Endodermal cell (in vitro differentiated cells): ENCODE data around the gene LSM7. TPM values are rescaled to one million over a fixed set of nuclear protein-coding genes. Genes with fewer than 3 reads are reported as not detected.
"Not testable (repeated sequence)": the region's sequence is repeated elsewhere in the genome, so short reads cannot be mapped to it uniquely, and the experiment has no call there.

Experiments used
- DNase-seq: peaks from one replicate; pipeline ENCODE4 v3.0.0-alpha.2; 2017
- H3K27ac ChIP-seq: 2 replicates; pipeline ENCODE4 v1.5.1; 2013; ENCODE audit warnings: mild to moderate bottlenecking, low read depth, low read length, moderate library complexity
- H3K27me3 ChIP-seq: 2 replicates; pipeline ENCODE4 v1.6.1; 2013; ENCODE audit warnings: mild to moderate bottlenecking, low read length, moderate library complexity; ENCODE audit not compliant: insufficient read depth, control insufficient read depth, poor library complexity, severe bottlenecking
- H3K36me3 ChIP-seq: 2 replicates; pipeline ENCODE4 v1.7.0; 2013; ENCODE audit warnings: mild to moderate bottlenecking, low read length, moderate library complexity; ENCODE audit not compliant: control insufficient read depth, insufficient read depth
- H3K4me1 ChIP-seq: one replicate; pipeline ENCODE4 v1.7.0; 2013; ENCODE audit warnings: low read length; ENCODE audit not compliant: control insufficient read depth, insufficient read depth
- H3K4me3 ChIP-seq: 2 replicates; pipeline ENCODE4 v1.5.1; 2013; ENCODE audit warnings: mild to moderate bottlenecking, low read length, moderate library complexity
- H3K9ac ChIP-seq: 2 replicates; pipeline ENCODE4 v1.6.1; 2013; ENCODE audit warnings: mild to moderate bottlenecking, low read length, moderate library complexity; ENCODE audit not compliant: poor library complexity, severe bottlenecking; ENCODE audit errors: extremely low read depth
- H3K9me3 ChIP-seq: 2 replicates; pipeline ENCODE4 v1.6.1; 2013; ENCODE audit warnings: mild to moderate bottlenecking, low read length, moderate library complexity; ENCODE audit not compliant: control insufficient read depth
- H3K27ac Mint-ChIP-seq: 2 replicates; pipeline ENCODE4 v1.8.0; 2020; ENCODE audit warnings: mixed read lengths
- H3K27me3 Mint-ChIP-seq: 2 replicates; pipeline ENCODE4 v1.8.0; 2021; ENCODE audit warnings: mild to moderate bottlenecking, mixed read lengths; ENCODE audit not compliant: insufficient read depth
- H3K36me3 Mint-ChIP-seq: 2 replicates; pipeline ENCODE4 v1.8.0; 2020; ENCODE audit warnings: low read depth, mixed read lengths
- H3K4me1 Mint-ChIP-seq: 2 replicates; pipeline ENCODE4 v1.8.0; 2020; ENCODE audit warnings: mixed read lengths
- H3K4me3 Mint-ChIP-seq: 2 replicates; pipeline ENCODE4 v1.8.0; 2020; ENCODE audit warnings: mild to moderate bottlenecking, moderate library complexity, mixed read lengths
- H3K9me3 Mint-ChIP-seq: 2 replicates; pipeline ENCODE4 v1.8.0; 2020; ENCODE audit warnings: mild to moderate bottlenecking, mixed read lengths
- WGBS, 2 experiments: methylation state at CpG; one replicate each; pipeline versions ENCODE4 v1.1.5 to v1.1.7; 2013; ENCODE audit warnings: missing lambda C conversion rate in 2 of 2, mixed read lengths in 1 of 2; ENCODE audit not compliant: insufficient coverage in 1 of 2, insufficient read length in 1 of 2; 5-methylcytosine and 5-hydroxymethylcytosine counted together
- total RNA-seq, 2 donors: library from RNA; stranded (reverse); fragmentation: NEBNext Ultra II Directional in 1 of 2; extraction: Animal tissue kit (Norgen Biotek cat#: 25700) in 1 of 2; gene quantifications; 2 replicates in 1 of 2; 3 replicates in 1 of 2; pipeline ENCODE4 v1.2.1, GENCODE V29; 2021
- TF ChIP-seq, protein P1 (sequence below): fragments of 200-600 bp; sonication (generic); conservative IDR thresholded peaks from 2 replicates; pipeline ENCODE4 v1.5.0; 2021; ENCODE audit warnings: antibody characterized with exemption, mild to moderate bottlenecking

Gene LSM7
- total RNA-seq, 2 donors from 2014 or later, result 141 to 149 TPM

DNA sequence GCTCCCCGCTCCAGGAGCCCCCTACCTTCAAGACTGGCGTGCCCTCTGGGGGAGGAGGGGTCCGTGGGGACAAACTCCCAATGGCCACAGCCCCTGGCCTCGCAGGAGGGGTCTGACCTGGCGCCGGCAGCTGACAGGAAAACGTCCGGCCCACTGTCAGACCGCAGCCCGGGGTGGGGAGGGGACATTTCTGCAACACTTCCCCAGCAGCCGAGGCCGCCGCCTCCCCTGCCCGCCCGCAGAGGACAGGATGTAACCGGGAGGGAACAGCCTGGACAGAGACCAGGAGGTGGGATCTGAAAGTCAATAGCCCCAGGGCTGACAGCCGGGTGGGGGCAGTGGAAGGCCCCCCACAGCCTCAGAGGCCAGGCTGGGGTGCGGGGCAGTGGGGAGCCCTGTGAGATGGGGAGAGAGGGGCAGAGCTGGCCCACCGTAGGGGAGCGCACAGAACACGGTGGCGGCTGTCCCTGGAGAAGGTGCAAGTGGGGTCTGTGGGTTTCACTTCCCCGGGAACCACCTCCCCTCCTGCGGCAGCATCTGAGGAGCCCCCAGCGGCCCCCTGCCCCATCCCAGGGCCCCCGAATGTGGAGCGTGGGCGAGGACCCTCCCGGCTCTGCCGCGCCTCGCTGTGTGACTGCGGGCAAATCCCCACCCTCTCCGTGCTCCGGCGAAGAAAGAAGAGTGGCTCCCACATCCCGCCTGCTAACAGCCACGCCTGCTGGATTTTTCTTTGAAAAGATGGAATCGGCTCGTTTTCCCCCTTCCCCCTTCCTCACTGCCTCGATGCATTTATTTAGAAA, 46.1 kb downstream of the LSM7 start, which contains the start of gene PEAK3:
Gene PEAK3, minus strand, starts transcription at position 114 of the 800 bp plus-strand sequence. CDS start 1,244 bp downstream, outside the sequence.
- no peak within 1 kb of the TSS for H3K9ac ChIP-seq
- H3K4me1 ChIP-seq, result no peaks in the 10 kb centered on the region
- H3K9me3 ChIP-seq, result no peaks in the 10 kb centered on the region
- TF ChIP-seq, protein P1, sequence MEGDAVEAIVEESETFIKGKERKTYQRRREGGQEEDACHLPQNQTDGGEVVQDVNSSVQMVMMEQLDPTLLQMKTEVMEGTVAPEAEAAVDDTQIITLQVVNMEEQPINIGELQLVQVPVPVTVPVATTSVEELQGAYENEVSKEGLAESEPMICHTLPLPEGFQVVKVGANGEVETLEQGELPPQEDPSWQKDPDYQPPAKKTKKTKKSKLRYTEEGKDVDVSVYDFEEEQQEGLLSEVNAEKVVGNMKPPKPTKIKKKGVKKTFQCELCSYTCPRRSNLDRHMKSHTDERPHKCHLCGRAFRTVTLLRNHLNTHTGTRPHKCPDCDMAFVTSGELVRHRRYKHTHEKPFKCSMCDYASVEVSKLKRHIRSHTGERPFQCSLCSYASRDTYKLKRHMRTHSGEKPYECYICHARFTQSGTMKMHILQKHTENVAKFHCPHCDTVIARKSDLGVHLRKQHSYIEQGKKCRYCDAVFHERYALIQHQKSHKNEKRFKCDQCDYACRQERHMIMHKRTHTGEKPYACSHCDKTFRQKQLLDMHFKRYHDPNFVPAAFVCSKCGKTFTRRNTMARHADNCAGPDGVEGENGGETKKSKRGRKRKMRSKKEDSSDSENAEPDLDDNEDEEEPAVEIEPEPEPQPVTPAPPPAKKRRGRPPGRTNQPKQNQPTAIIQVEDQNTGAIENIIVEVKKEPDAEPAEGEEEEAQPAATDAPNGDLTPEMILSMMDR, result no peak
- Mint-ChIP-seq H3K27ac (no peak within 1 kb of the TSS), H3K36me3 (no peaks in the 10 kb centered on the region), H3K4me3 (peak within 1 kb of the TSS; percentile 47), H3K4me1 (no peaks in the 10 kb centered on the region), H3K9me3 (no peaks in the 10 kb centered on the region), H3K27me3 (peaks cover 46% of the 10 kb centered on the region)
- peaks cover 41% of the 10 kb centered on the region for H3K27me3 ChIP-seq
- DNase-seq, result peak; percentile 86
- 13 to 18% methylated on average over 16 to 38 of the region's 41 CpGs for whole genome bisulfite sequencing, 2 experiments
- H3K36me3 ChIP-seq, result no peaks in the 10 kb centered on the region
- H3K4me3 ChIP-seq, result no peak within 1 kb of the TSS
- no peak within 1 kb of the TSS for H3K27ac ChIP-seq

DNA sequence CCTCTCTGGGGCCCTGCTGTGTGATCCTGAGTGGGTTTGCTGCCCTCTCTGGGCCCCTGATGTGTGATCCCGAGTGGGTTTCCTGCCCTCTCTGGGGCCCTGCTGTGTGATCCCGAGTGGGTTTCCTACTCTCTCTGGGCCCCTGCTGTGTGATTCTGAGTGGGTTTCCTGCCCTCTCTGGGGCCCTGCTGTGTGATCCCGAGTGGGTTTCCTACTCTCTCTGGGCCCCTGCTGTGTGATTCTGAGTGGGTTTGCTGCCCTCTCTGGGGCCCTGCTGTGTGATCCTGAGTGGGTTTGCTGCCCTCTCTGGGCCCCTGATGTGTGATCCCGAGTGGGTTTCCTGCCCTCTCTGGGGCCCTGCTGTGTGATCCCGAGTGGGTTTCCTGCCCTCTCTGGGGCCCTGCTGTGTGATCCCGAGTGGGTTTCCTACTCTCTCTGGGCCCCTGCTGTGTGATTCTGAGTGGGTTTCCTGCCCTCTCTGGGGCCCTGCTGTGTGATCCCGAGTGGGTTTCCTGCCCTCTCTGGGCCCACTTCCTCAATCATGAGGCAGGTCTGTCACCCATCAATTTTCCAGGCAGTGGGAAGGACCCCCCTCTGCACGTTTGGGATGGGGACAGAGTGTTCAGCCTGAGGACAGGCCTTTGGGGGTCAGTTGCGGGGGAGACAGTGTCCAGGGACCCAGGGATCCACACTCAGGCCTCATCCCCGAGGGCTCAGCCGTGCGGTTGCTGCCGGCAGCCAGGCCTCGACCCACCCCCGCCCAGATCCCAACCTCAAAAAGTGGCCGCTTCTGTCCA, 46.9 kb downstream of the LSM7 start:
- not testable (repeated sequence) for H3K27ac Mint-ChIP-seq, H3K4me1 Mint-ChIP-seq, H3K4me3 ChIP-seq, H3K9ac ChIP-seq, H3K9me3 Mint-ChIP-seq, H3K36me3 Mint-ChIP-seq, H3K27ac ChIP-seq, DNase-seq, H3K9me3 ChIP-seq, H3K36me3 ChIP-seq, H3K4me1 ChIP-seq
- 33 to 40% methylated on average over 3 to 12 of the region's 16 CpGs for WGBS, 2 experiments
- H3K27me3 Mint-ChIP-seq, result peaks cover 38% of the 10 kb centered on the region
- peak overlapping the region; percentile 47 for H3K4me3 Mint-ChIP-seq
- H3K27me3 ChIP-seq, result peaks cover 33% of the 10 kb centered on the region

DNA sequence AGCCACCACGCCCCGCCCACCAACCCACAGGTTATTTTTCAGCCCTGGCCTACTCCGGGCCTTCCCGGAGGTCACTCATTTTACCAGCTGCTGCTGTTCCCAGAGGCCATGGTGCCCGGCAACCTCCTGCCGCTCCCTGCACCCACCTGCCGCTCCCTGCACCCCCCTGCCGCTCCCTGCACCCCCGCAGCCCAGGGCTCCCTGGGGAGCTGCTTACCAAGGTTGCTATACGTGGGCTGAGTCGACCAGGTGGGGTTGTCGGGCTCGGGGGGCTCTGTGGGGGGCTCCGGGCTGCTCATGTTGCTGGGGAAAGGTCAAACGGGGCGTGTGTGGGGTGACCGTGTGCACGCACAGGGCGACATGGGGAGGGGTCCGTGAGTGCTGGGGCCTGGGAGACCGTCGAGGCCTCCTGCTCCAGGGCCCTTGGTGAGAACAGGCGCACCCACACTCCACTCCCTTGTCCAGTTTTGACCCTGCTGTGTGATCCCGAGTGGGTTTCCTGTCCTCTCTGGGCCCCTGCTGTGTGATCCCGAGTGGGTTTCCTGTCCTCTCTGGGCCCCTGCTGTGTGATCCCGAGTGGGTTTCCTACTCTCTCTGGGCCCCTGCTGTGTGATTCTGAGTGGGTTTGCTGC, 47.6 kb downstream of the LSM7 start:
- H3K4me1 Mint-ChIP-seq, result no peaks in the 10 kb centered on the region
- no peak overlapping the region for H3K4me3 Mint-ChIP-seq
- H3K27me3 Mint-ChIP-seq, result peaks cover 31% of the 10 kb centered on the region
- H3K9ac ChIP-seq, result no peak overlapping the region
- WGBS, 2 experiments, result 83 to 89% methylated on average over 19 to 25 of the region's 26 CpGs
- H3K4me1 ChIP-seq, result no peaks in the 10 kb centered on the region
- no peaks in the 10 kb centered on the region for H3K36me3 Mint-ChIP-seq
- H3K9me3 ChIP-seq, result no peaks in the 10 kb centered on the region
- no peak overlapping the region for H3K27ac Mint-ChIP-seq
- H3K27me3 ChIP-seq, result peaks cover 26% of the 10 kb centered on the region
- H3K4me3 ChIP-seq, result no peak overlapping the region
- H3K9me3 Mint-ChIP-seq, result no peaks in the 10 kb centered on the region
- no peak for DNase-seq
- TF ChIP-seq, protein P1, result no peak
- no peak overlapping the region for H3K27ac ChIP-seq
- H3K36me3 ChIP-seq, result no peaks in the 10 kb centered on the region
